IPS-15b (cell line): ENCODE measurements around the gene ZC3H14.

Source experiments
- H3K27me3 ChIP-seq: one replicate; pipeline ENCODE4 v1.6.1; 2013; ENCODE audit warnings: low read length; ENCODE audit not compliant: control insufficient read depth, insufficient read depth
- H3K36me3 ChIP-seq: one replicate; pipeline ENCODE4 v1.6.1; 2013; ENCODE audit warnings: low read length; ENCODE audit not compliant: control insufficient read depth, insufficient read depth
- H3K4me1 ChIP-seq: one replicate; pipeline ENCODE4 v1.6.1; 2013; ENCODE audit warnings: mild to moderate bottlenecking, low read length; ENCODE audit not compliant: control insufficient read depth, insufficient read depth
- H3K4me3 ChIP-seq: one replicate; pipeline ENCODE4 v1.5.1; 2013; ENCODE audit warnings: low read depth, low read length
- H3K9ac ChIP-seq: one replicate; pipeline ENCODE4 v1.6.1; 2013; ENCODE audit warnings: low read depth, mild to moderate bottlenecking, low read length
- H3K9me3 ChIP-seq: one replicate; pipeline ENCODE4 v1.6.1; 2013; ENCODE audit warnings: mild to moderate bottlenecking, low read length; ENCODE audit not compliant: control insufficient read depth, insufficient read depth

ZC3H14 gene

GRCh38 chr14:88614218-88614907 is 51.5 kb downstream of the ZC3H14 start:
- peaks cover 18% of the 10 kb centered on the region for H3K36me3 ChIP-seq

GRCh38 chr14:88616697-88617096 is 53.9 kb downstream of the ZC3H14 start:
- Histone ChIP-seq H3K9ac (no peak overlapping the region), H3K9me3 (no peaks in the 10 kb centered on the region), H3K36me3 (peaks cover 5% of the 10 kb centered on the region)

More at GRCh38 chr14:88614218-88614907, 51.5 kb downstream of the ZC3H14 start:
- Histone ChIP-seq H3K4me1 (peaks cover 9% of the 10 kb centered on the region), H3K4me3 (no peak overlapping the region), H3K9ac (no peak overlapping the region), H3K9me3 (no peaks in the 10 kb centered on the region), H3K27me3 (no peaks in the 10 kb centered on the region)

GRCh38 chr14:88617479-88617878 is 54.6 kb downstream of the ZC3H14 start:
- Histone ChIP-seq H3K4me3 (no peak overlapping the region), H3K4me1 (peaks cover 9% of the 10 kb centered on the region), H3K9ac (no peak overlapping the region), H3K36me3 (no peaks in the 10 kb centered on the region), H3K9me3 (no peaks in the 10 kb centered on the region), H3K27me3 (no peaks in the 10 kb centered on the region)

More at GRCh38 chr14:88616697-88617096, 53.9 kb downstream of the ZC3H14 start:
- Histone ChIP-seq H3K4me3 (no peak overlapping the region), H3K27me3 (no peaks in the 10 kb centered on the region), H3K4me1 (peaks cover 9% of the 10 kb centered on the region)

- Histone ChIP-seq H3K4me3 (no peak overlapping the region), H3K36me3 (no peaks in the 10 kb centered on the region), H3K9ac (no peak overlapping the region), H3K9me3 (no peaks in the 10 kb centered on the region), H3K4me1 (peaks cover 9% of the 10 kb centered on the region), H3K27me3 (no peaks in the 10 kb centered on the region)
These were observed 55.6 kb downstream of the ZC3H14 start for GRCh38 chr14:88618476-88618875.

- no peaks in the 10 kb centered on the region for H3K36me3 ChIP-seq
- no peaks in the 10 kb centered on the region for H3K27me3 ChIP-seq
- peaks cover 9% of the 10 kb centered on the region for H3K4me1 ChIP-seq
- no peaks in the 10 kb centered on the region for H3K9me3 ChIP-seq
- no peak overlapping the region for H3K9ac ChIP-seq
- no peak overlapping the region for H3K4me3 ChIP-seq
These were observed 58.3 kb downstream of the ZC3H14 start for GRCh38 chr14:88621100-88621499.

GRCh38 chr14:88625671-88626070 is 62.8 kb downstream of the ZC3H14 start:
- no peaks in the 10 kb centered on the region for H3K36me3 ChIP-seq
- H3K9me3 ChIP-seq, result no peaks in the 10 kb centered on the region
- H3K27me3 ChIP-seq, result no peaks in the 10 kb centered on the region
- H3K4me1 ChIP-seq, result no peaks in the 10 kb centered on the region
- H3K9ac ChIP-seq, result no peak overlapping the region
- no peak overlapping the region for H3K4me3 ChIP-seq

GRCh38 chr14:88628033-88628432 is 65.2 kb downstream of the ZC3H14 start:
- no peaks in the 10 kb centered on the region for H3K36me3 ChIP-seq
- no peaks in the 10 kb centered on the region for H3K4me1 ChIP-seq
- H3K27me3 ChIP-seq, result no peaks in the 10 kb centered on the region
- H3K4me3 ChIP-seq, result no peak overlapping the region
- no peaks in the 10 kb centered on the region for H3K9me3 ChIP-seq
- H3K9ac ChIP-seq, result no peak overlapping the region

- H3K9ac ChIP-seq, result no peak overlapping the region
- H3K36me3 ChIP-seq, result no peaks in the 10 kb centered on the region
These were observed 65.6 kb downstream of the ZC3H14 start for GRCh38 chr14:88628462-88628861.

GRCh38 chr14:88630565-88630964 is 67.7 kb downstream of the ZC3H14 start:
- no peaks in the 10 kb centered on the region for H3K36me3 ChIP-seq
- no peaks in the 10 kb centered on the region for H3K9me3 ChIP-seq
- H3K9ac ChIP-seq, result no peak overlapping the region
- H3K4me3 ChIP-seq, result no peak overlapping the region
- no peaks in the 10 kb centered on the region for H3K4me1 ChIP-seq
- no peaks in the 10 kb centered on the region for H3K27me3 ChIP-seq

More at GRCh38 chr14:88628462-88628861, 65.6 kb downstream of the ZC3H14 start:
- Histone ChIP-seq H3K27me3 (no peaks in the 10 kb centered on the region), H3K4me3 (no peak overlapping the region), H3K4me1 (no peaks in the 10 kb centered on the region), H3K9me3 (no peaks in the 10 kb centered on the region)

- Histone ChIP-seq H3K4me3 (no peak overlapping the region), H3K27me3 (no peaks in the 10 kb centered on the region), H3K36me3 (no peaks in the 10 kb centered on the region), H3K9ac (no peak overlapping the region), H3K4me1 (no peaks in the 10 kb centered on the region), H3K9me3 (no peaks in the 10 kb centered on the region)
These were observed 68.3 kb downstream of the ZC3H14 start for GRCh38 chr14:88631091-88631490.

- no peaks in the 10 kb centered on the region for H3K36me3 ChIP-seq
- H3K9me3 ChIP-seq, result no peaks in the 10 kb centered on the region
- no peaks in the 10 kb centered on the region for H3K4me1 ChIP-seq
- H3K9ac ChIP-seq, result no peak overlapping the region
- H3K27me3 ChIP-seq, result no peaks in the 10 kb centered on the region
- no peak overlapping the region for H3K4me3 ChIP-seq
These were observed 69.7 kb downstream of the ZC3H14 start for GRCh38 chr14:88632512-88632911.

- Histone ChIP-seq H3K9ac (no peak overlapping the region), H3K4me1 (no peaks in the 10 kb centered on the region), H3K27me3 (no peaks in the 10 kb centered on the region), H3K36me3 (no peaks in the 10 kb centered on the region), H3K4me3 (no peak overlapping the region), H3K9me3 (no peaks in the 10 kb centered on the region)
These were observed 76.4 kb downstream of the ZC3H14 start for GRCh38 chr14:88639221-88639620.
